Upper lobe of right lung (tissue), 1 donor: Measurements from ENCODE around the gene EPHA7. TPM values are rescaled to one million over a fixed set of nuclear protein-coding genes. Genes with fewer than 3 reads are reported as not detected.

Experiments
- ATAC-seq: fragments of 200-7000 bp; cut with Tn5 transposase; one replicate; pipeline ENCODE4 v1.9.1; 2020; ENCODE audit warnings: mild to moderate bottlenecking, moderate library complexity
- DNase-seq: peaks from one replicate; pipeline ENCODE4 v3.0.0-alpha.2; 2020
- H3K27ac ChIP-seq: fragments of 200-600 bp; one replicate; pipeline ENCODE4 v1.8.0; 2022
- H3K27me3 ChIP-seq: fragments of 200-600 bp; one replicate; pipeline ENCODE4 v1.8.0; 2022; ENCODE audit warnings: mild to moderate bottlenecking
- H3K36me3 ChIP-seq: fragments of 200-600 bp; one replicate; pipeline ENCODE4 v1.8.0; 2022
- H3K4me1 ChIP-seq: fragments of 200-600 bp; one replicate; pipeline ENCODE4 v1.8.0; 2022
- H3K4me3 ChIP-seq: fragments of 200-600 bp; one replicate; pipeline ENCODE4 v1.8.0; 2022; ENCODE audit warnings: mild to moderate bottlenecking
- H3K9me3 ChIP-seq: fragments of 200-600 bp; one replicate; pipeline ENCODE4 v1.8.0; 2022
- CTCF ChIP-seq: fragments of 200-600 bp; IDR thresholded peaks from one replicate; pipeline ENCODE4 v1.8.0; 2022; ENCODE audit warnings: antibody characterized with exemption
- intact Hi-C: fragments of 100-400 bp; cut with DNase I; formaldehyde crosslinking; loops from one replicate; pipeline ENCODE4 v1.11.0; 2022
- total RNA-seq: library from RNA; stranded (reverse); fragmentation: NEBNext Ultra II Directional; extraction: Animal tissue kit (Norgen Biotek cat#: 25700); gene quantifications from one replicate; pipeline ENCODE4 v1.2.1, GENCODE V29; 2021
- donor health status: DM: no; HTN: yes; CAD: no; lungs with severe emphysema.

EPHA7 gene
- total RNA-seq, 1 donor from 2014 or later, result 0.14 TPM

GRCh38 chr6:93412452-93412851 lies 6.9 kb downstream of the EPHA7 start:
- peaks cover 5% of the 10 kb centered on the region for H3K4me1 ChIP-seq
- no peaks in the 10 kb centered on the region for H3K36me3 ChIP-seq
- intact Hi-C loops, result no loop called here
- TF ChIP-seq CTCF, result no peak
- H3K27ac ChIP-seq, result no peak overlapping the region
- ATAC-seq (no peak), DNase-seq (no peak)
- H3K4me3 ChIP-seq, result no peak overlapping the region
- peaks cover 54% of the 10 kb centered on the region for H3K27me3 ChIP-seq
- no peaks in the 10 kb centered on the region for H3K9me3 ChIP-seq

GRCh38 chr6:93407186-93407585 lies 12.2 kb downstream of the EPHA7 start:
- DNase-seq (no peak), ATAC-seq (peak; percentile 29)
- Histone ChIP-seq H3K36me3 (no peaks in the 10 kb centered on the region), H3K4me1 (no peaks in the 10 kb centered on the region), H3K27ac (no peak overlapping the region), H3K4me3 (no peak overlapping the region), H3K9me3 (no peaks in the 10 kb centered on the region), H3K27me3 (peaks cover 5% of the 10 kb centered on the region)
- no peak for TF ChIP-seq CTCF
- intact Hi-C loops, result no loop called here

- intact Hi-C loops, result no loop called here
- no peak for TF ChIP-seq CTCF
- H3K27ac ChIP-seq, result no peak overlapping the region
- no peaks in the 10 kb centered on the region for H3K9me3 ChIP-seq
- no peak overlapping the region for H3K4me3 ChIP-seq
- no peak for DNase-seq
- H3K36me3 ChIP-seq, result no peaks in the 10 kb centered on the region
- H3K27me3 ChIP-seq, result no peaks in the 10 kb centered on the region
- no peaks in the 10 kb centered on the region for H3K4me1 ChIP-seq
- ATAC-seq, result no peak
These were observed 16.0 kb downstream of the EPHA7 start for GRCh38 chr6:93403390-93403789.

GRCh38 chr6:93398723-93399122 lies 20.6 kb downstream of the EPHA7 start:
- Histone ChIP-seq H3K4me3 (no peak overlapping the region), H3K27me3 (no peaks in the 10 kb centered on the region), H3K27ac (no peak overlapping the region), H3K4me1 (no peaks in the 10 kb centered on the region), H3K36me3 (no peaks in the 10 kb centered on the region), H3K9me3 (no peaks in the 10 kb centered on the region)
- TF ChIP-seq CTCF, result no peak
- ATAC-seq (no peak), DNase-seq (no peak)
- intact Hi-C loops, result no loop called here

- DNase-seq, result no peak
- no peaks in the 10 kb centered on the region for H3K4me1 ChIP-seq
These were observed 24.9 kb downstream of the EPHA7 start for GRCh38 chr6:93394471-93394870.

More at GRCh38 chr6:93394471-93394870, 24.9 kb downstream of the EPHA7 start:
- TF ChIP-seq CTCF, result no peak
- Histone ChIP-seq H3K36me3 (no peaks in the 10 kb centered on the region), H3K4me3 (no peak overlapping the region), H3K27ac (no peak overlapping the region), H3K27me3 (no peaks in the 10 kb centered on the region), H3K9me3 (no peaks in the 10 kb centered on the region)
- intact Hi-C loops, result no loop called here
- ATAC-seq, result no peak
